SK-N-SH (cell line): Measurements from ENCODE around the gene STEAP2. TPM values are rescaled to one million over a fixed set of nuclear protein-coding genes. Genes with fewer than 3 reads are reported as not detected.

Experiments
- CTCF ChIA-PET: fragments of 300-600, 350-600 bp; formaldehyde crosslinking; extraction: SDS; loops from one replicate; lab custom pipeline; 2021; lab: Yijun Ruan, JAX
- POLR2A ChIA-PET: fragments of 350-600 bp; sonication (Branson Sonifier 250); formaldehyde crosslinking; extraction: SDS; loops from one replicate; lab custom pipeline; 2020; ENCODE audit warnings: antibody characterized with exemption, inconsistent platforms; lab: Yijun Ruan, JAX
- DNase-seq: peaks from one replicate; pipeline ENCODE4 v3.0.0; 2012
- H2AFZ ChIP-seq: fragments of 200-600 bp; sonication (generic); 2 replicates; pipeline ENCODE4 v1.8.1; 2016; ENCODE audit warnings: antibody characterized with exemption, mild to moderate bottlenecking, low read depth
- H3F3A ChIP-seq: fragments of 200-600 bp; sonication (generic); replicated peaks from 2 replicates; pipeline ENCODE3; 2016; ENCODE audit warnings: antibody characterized with exemption, mild to moderate bottlenecking; ENCODE audit not compliant: insufficient read depth
- H3K27ac ChIP-seq, 2 experiments: fragments of 200-500 bp in 1 of 2; fragments of 200-600 bp in 1 of 2; sonication (Bioruptor generic) in 1 of 2; sonication (generic), shearing (Covaris generic) in 1 of 2; 2 replicates each; pipeline versions ENCODE4 v1.5.1 to v1.6.1; 2014 to 2016; ENCODE audit warnings: low read depth in 2 of 2, inconsistent platforms in 1 of 2, low read length in 1 of 2, mild to moderate bottlenecking in 1 of 2, mixed read lengths in 1 of 2
- H3K27me3 ChIP-seq: fragments of 200-600 bp; sonication (generic), shearing (Covaris generic); 2 replicates; pipeline ENCODE4 v1.6.1; 2016; ENCODE audit warnings: mixed run types; ENCODE audit not compliant: insufficient read depth
- H3K36me3 ChIP-seq, 2 experiments: fragments of 200-500 bp in 1 of 2; fragments of 200-600 bp in 1 of 2; sonication (Bioruptor generic) in 1 of 2; sonication (generic) in 1 of 2; replicated peaks in 1 of 2; 2 replicates each; pipeline versions ENCODE3 to v1.5.1; 2014 to 2016; ENCODE audit warnings: low read length in 1 of 2, mild to moderate bottlenecking in 1 of 2; ENCODE audit not compliant: insufficient read depth in 2 of 2, control insufficient read depth in 1 of 2
- H3K4me1 ChIP-seq, 2 experiments: fragments of 200-500 bp in 1 of 2; fragments of 200-600 bp in 1 of 2; sonication (Bioruptor generic) in 1 of 2; sonication (generic), shearing (Covaris generic) in 1 of 2; 2 replicates each; pipeline versions ENCODE4 v1.5.1 to v1.6.1; 2014 to 2016; ENCODE audit warnings: low read depth in 1 of 2, low read length in 1 of 2, mixed run types in 1 of 2; ENCODE audit not compliant: insufficient read depth in 2 of 2, control insufficient read depth in 1 of 2
- H3K4me2 ChIP-seq: fragments of 200-600 bp; sonication (generic), shearing (Covaris generic); 2 replicates; pipeline ENCODE4 v1.6.1; 2017; ENCODE audit warnings: mixed run types
- H3K4me3 ChIP-seq, 2 experiments: fragments of 200-500 bp in 1 of 2; fragments of 200-600 bp in 1 of 2; sonication (Bioruptor generic) in 1 of 2; sonication (generic), shearing (Covaris generic) in 1 of 2; 2 replicates each; pipeline versions ENCODE4 v1.5.1 to v1.8.1; 2014 to 2016; ENCODE audit warnings: low read depth in 2 of 2, inconsistent platforms in 1 of 2, low read length in 1 of 2, mild to moderate bottlenecking in 1 of 2, mixed read lengths in 1 of 2, moderate library complexity in 1 of 2
- H3K79me2 ChIP-seq: fragments of 200-600 bp; sonication (generic); 2 replicates; pipeline ENCODE4 v1.8.1; 2017; ENCODE audit warnings: mild to moderate bottlenecking; ENCODE audit not compliant: insufficient read depth
- H3K9ac ChIP-seq: fragments of 200-600 bp; sonication (generic); 2 replicates; pipeline ENCODE4 v1.6.1; 2017; ENCODE audit warnings: mixed run types
- H3K9me2 ChIP-seq: fragments of 200-600 bp; sonication (generic); 2 replicates; pipeline ENCODE4 v1.6.1; 2017; ENCODE audit warnings: mixed run types
- H3K9me3 ChIP-seq: fragments of 200-600 bp; sonication (generic); 2 replicates; pipeline ENCODE4 v1.6.1; 2017; ENCODE audit warnings: mixed run types, mild to moderate bottlenecking, moderate library complexity
- H4K20me1 ChIP-seq: fragments of 200-600 bp; sonication (generic); 2 replicates; pipeline ENCODE4 v1.6.1; 2017; ENCODE audit warnings: mild to moderate bottlenecking, mixed run types; ENCODE audit not compliant: insufficient read depth
- CHD2 ChIP-seq: fragments of 150-350 bp; IDR thresholded peaks from 2 replicates; pipeline ENCODE4 v1.6.1; 2018; ENCODE audit warnings: low read length; ENCODE audit not compliant: partially characterized antibody
- CTCF ChIP-seq: fragments of 200-600 bp; sonication (generic); IDR thresholded peaks from 2 replicates; pipeline ENCODE4 v1.6.1; 2017; ENCODE audit warnings: antibody characterized with exemption, mild to moderate bottlenecking, moderate library complexity
- EP300 ChIP-seq, 2 experiments: IDR thresholded peaks; 2 replicates each; pipeline versions ENCODE4 v1.4.0 to v1.6.1; 2012; ENCODE audit warnings: borderline replicate concordance in 1 of 2, low read depth in 1 of 2, low read length in 1 of 2
- EZH2phosphoT487 ChIP-seq: fragments of 200-600 bp; sonication (generic); IDR thresholded peaks from 2 replicates; pipeline ENCODE4 v1.6.1; 2017; ENCODE audit warnings: low read depth, mixed run types, mild to moderate bottlenecking, antibody characterized with exemption, moderate library complexity, borderline replicate concordance
- FOSL2 ChIP-seq: IDR thresholded peaks from 2 replicates; pipeline ENCODE4 v1.4.0; 2012; ENCODE audit warnings: low read depth, mild to moderate bottlenecking, moderate library complexity, borderline replicate concordance
- FOXM1 ChIP-seq: IDR thresholded peaks from 2 replicates; pipeline ENCODE4 v1.4.0; 2012; ENCODE audit warnings: low read depth, mild to moderate bottlenecking
- GATA2 ChIP-seq: sonication (generic); formaldehyde crosslinking; IDR thresholded peaks from 2 replicates; pipeline ENCODE4 v1.5.0; 2020; ENCODE audit warnings: mild to moderate bottlenecking, missing genetic modification reagents
- JUND ChIP-seq: IDR thresholded peaks from 2 replicates; pipeline ENCODE4 v1.4.0; 2012
- MEF2A ChIP-seq: IDR thresholded peaks from 2 replicates; pipeline ENCODE4 v1.4.0; 2012; ENCODE audit warnings: low read depth, borderline replicate concordance
- NRF1 ChIP-seq: IDR thresholded peaks from 2 replicates; pipeline ENCODE4 v1.6.1; 2012; ENCODE audit warnings: low read depth, mild to moderate bottlenecking, low read length
- PBX3 ChIP-seq: IDR thresholded peaks from 2 replicates; pipeline ENCODE4; 2012
- POLR2AphosphoS5 ChIP-seq: IDR thresholded peaks from 2 replicates; pipeline ENCODE4 v1.6.1; 2012; ENCODE audit warnings: low read depth, low read length
- RFX5 ChIP-seq: IDR thresholded peaks from 2 replicates; pipeline ENCODE4 v1.6.1; 2012; ENCODE audit warnings: mild to moderate bottlenecking, improper control_type of control experiment, low read length
- RXRA ChIP-seq: IDR thresholded peaks from 2 replicates; pipeline ENCODE4 v1.4.0; 2012; ENCODE audit warnings: low read depth, mild to moderate bottlenecking, borderline replicate concordance
- SIN3A ChIP-seq: IDR thresholded peaks from 2 replicates; pipeline ENCODE4 v1.6.1; 2012; ENCODE audit warnings: low read depth, mild to moderate bottlenecking, low read length, moderate library complexity, borderline replicate concordance
- SMC3 ChIP-seq: IDR thresholded peaks from 2 replicates; pipeline ENCODE4 v1.6.1; 2012; ENCODE audit warnings: low read depth, low read length, improper control_type of control experiment
- TAF1 ChIP-seq: IDR thresholded peaks from 2 replicates; pipeline ENCODE4 v1.6.1; 2012; ENCODE audit warnings: low read depth, mild to moderate bottlenecking, low read length, moderate library complexity, borderline replicate concordance
- YY1 ChIP-seq: IDR thresholded peaks from 2 replicates; pipeline ENCODE4 v1.4.0; 2012; ENCODE audit warnings: low read depth, mild to moderate bottlenecking
- WGBS: methylation state at CpG from one replicate; pipeline ENCODE4 v1.1.6; 2017; ENCODE audit warnings: low lambda C conversion rate; 5-methylcytosine and 5-hydroxymethylcytosine counted together
- polyA plus RNA-seq, 3 experiments: library from polyadenylated mRNA; depleted of rRNA; stranded (reverse); fragments of >200 nt; gene quantifications; 2 replicates each; pipeline ENCODE4 v1.2.3, GENCODE V29; 2012
- TF ChIP-seq, protein P1 (sequence below): IDR thresholded peaks from 2 replicates; pipeline ENCODE4 v1.4.0; 2012; ENCODE audit warnings: low read depth

Gene STEAP2
- polyA plus RNA-seq, 1 of the 3 experiments (the other 2 are of a cell fraction): 6.6 TPM

GRCh38 chr7:90238583-90238982, 27.0 kb downstream of the STEAP2 start:
- Histone ChIP-seq H3K9me2 (no peaks in the 10 kb centered on the region), H3K9me3 (no peaks in the 10 kb centered on the region), H3K4me2 (no peak overlapping the region), H3K27ac (no peak overlapping the region), H4K20me1 (no peaks in the 10 kb centered on the region), H3K4me1 (peaks cover 0 to 3% of the 10 kb centered on the region in 2 experiments; a peak in 2 of 4 replicates), H3K4me3 (no peak overlapping the region), H3F3A (peaks cover 3% of the 10 kb centered on the region), H3K9ac (no peak overlapping the region), H3K27me3 (no peaks in the 10 kb centered on the region), H3K36me3 (peaks cover 0 to 7% of the 10 kb centered on the region in 2 experiments), H3K79me2 (no peaks in the 10 kb centered on the region), H2AFZ (no peak overlapping the region)
- ChIA-PET CTCF (interaction anchor here (0.9 kb wide), 1 partner anchor 27 kb away, joined by 3 read pairs; the partner anchor contains the start of gene STEAP2), POLR2A (no interaction called here)
- DNase-seq: no peak
- TF ChIP-seq SIN3A: no peak
- TF ChIP-seq RXRA: no peak
- TF ChIP-seq EP300 (IDR thresholded peaks at IDR 0.05; ENCODE audit: borderline replicate concordance in 1 of 2, low read depth in 1 of 2, low read length in 1 of 2): no peak
- TF ChIP-seq JUND: no peak
- no peak for TF ChIP-seq TAF1
- TF ChIP-seq EZH2phosphoT487: no peak
- TF ChIP-seq YY1: no peak
- no peak for TF ChIP-seq NRF1
- TF ChIP-seq GATA2: no peak
- TF ChIP-seq, protein P1, sequence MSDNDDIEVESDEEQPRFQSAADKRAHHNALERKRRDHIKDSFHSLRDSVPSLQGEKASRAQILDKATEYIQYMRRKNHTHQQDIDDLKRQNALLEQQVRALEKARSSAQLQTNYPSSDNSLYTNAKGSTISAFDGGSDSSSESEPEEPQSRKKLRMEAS: no peak
- TF ChIP-seq POLR2AphosphoS5: no peak
- no peak for TF ChIP-seq CHD2
- no peak for TF ChIP-seq MEF2A
- TF ChIP-seq FOSL2: no peak
- no peak for TF ChIP-seq SMC3
- TF ChIP-seq PBX3: no peak
- no peak for TF ChIP-seq CTCF
- TF ChIP-seq FOXM1: no peak
- no peak for TF ChIP-seq RFX5
- WGBS: 84% methylated on average over 1 of the region's 1 CpG
